ENCODE measurements around the gene DSC1.
"Not testable (repeated sequence)": the region's sequence is repeated elsewhere in the genome, so short reads cannot be mapped to it uniquely, and the experiment has no call there.

DNA sequence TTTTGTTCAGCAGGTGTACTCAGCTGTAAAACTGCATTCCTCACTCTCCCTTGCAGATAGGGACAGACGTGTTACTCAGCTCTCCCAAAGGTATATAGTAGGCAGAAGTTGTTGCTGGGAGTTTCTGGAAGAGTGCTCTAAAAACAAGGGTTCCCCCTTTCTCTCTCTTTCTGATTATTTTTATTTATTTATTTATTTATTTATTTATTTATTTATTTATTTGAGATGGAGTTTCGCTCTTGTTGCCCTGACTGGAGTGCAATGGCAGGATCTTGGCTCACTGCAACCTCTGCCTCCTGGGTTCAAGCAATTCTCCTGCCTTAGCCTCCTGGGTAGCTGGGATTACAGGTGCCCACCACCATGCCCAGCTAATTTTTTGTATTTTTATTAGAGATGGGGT is 39.5 kb downstream of the DSC1 start:
- TF ChIP-seq, protein P1, sequence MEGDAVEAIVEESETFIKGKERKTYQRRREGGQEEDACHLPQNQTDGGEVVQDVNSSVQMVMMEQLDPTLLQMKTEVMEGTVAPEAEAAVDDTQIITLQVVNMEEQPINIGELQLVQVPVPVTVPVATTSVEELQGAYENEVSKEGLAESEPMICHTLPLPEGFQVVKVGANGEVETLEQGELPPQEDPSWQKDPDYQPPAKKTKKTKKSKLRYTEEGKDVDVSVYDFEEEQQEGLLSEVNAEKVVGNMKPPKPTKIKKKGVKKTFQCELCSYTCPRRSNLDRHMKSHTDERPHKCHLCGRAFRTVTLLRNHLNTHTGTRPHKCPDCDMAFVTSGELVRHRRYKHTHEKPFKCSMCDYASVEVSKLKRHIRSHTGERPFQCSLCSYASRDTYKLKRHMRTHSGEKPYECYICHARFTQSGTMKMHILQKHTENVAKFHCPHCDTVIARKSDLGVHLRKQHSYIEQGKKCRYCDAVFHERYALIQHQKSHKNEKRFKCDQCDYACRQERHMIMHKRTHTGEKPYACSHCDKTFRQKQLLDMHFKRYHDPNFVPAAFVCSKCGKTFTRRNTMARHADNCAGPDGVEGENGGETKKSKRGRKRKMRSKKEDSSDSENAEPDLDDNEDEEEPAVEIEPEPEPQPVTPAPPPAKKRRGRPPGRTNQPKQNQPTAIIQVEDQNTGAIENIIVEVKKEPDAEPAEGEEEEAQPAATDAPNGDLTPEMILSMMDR (IDR thresholded peaks at IDR 0.05): not testable (repeated sequence)
- TF ChIP-seq EZH2 (IDR thresholded peaks at IDR 0.05): not testable (repeated sequence)
